ENCODE measurements around the gene ABITRAM. TPM values are rescaled to one million over a fixed set of nuclear protein-coding genes. Genes with fewer than 3 reads are reported as not detected.
"Not testable (repeated sequence)": the region's sequence is repeated elsewhere in the genome, so short reads cannot be mapped to it uniquely, and the experiment has no call there.

Gene ABITRAM, protein sequence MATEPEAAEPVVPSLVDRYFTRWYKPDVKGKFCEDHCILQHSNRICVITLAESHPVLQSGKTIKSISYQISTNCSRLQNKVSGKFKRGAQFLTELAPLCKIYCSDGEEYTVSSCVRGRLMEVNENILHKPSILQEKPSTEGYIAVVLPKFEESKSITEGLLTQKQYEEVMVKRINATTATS
- 16.0 TPM for total RNA-seq

DNA sequence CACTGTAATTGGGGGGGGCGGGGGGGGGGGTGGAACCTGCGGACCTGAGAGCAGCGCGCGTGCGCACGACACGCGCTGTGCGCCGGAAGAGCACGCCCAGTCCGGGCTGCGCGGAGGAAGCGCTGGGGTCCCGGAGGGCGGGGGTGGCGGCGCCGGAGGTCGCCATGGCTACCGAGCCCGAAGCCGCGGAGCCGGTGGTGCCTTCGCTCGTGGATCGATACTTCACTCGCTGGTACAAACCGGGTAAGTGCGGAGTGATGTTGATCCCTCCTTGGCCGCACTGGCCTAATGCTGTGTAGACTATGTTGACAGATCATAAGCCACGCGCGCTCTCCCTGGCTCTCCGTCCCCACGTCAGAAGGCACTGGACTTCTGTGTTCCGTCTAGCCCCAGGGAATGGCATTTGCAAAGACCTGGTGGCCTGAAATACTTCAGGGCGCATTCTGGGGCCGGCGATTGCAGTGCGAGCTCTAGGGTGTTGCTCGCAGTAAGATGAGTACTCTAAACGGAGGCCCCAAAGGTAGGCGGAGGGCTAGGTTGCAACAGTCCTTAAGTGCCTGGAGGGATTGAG is at the start of gene ABITRAM:
Gene ABITRAM, plus strand, starts transcription at position 78 of the 571 bp plus-strand sequence. Its CDS starts 87 bp downstream, at position 165.
- Histone ChIP-seq H3K36me3 (peaks cover 0 to under 1% of the 10 kb centered on the region in 2 donors), H3K4me3 (peak within 1 kb of the TSS; percentile 92 to 94), H3K9me3 (no peaks in the 10 kb centered on the region), H3K27ac (peak within 1 kb of the TSS; percentile 89), H3K27me3 (no peaks in the 10 kb centered on the region), H3K4me1 (peaks cover 26% of the 10 kb centered on the region)
- DNase-seq (ENCODE audit: extremely low spot score in 2 of 2), result peak in 1 of 2 donors; percentile 87
- intact Hi-C loops (cut with DNase I), result no loop called here
- peak in 1 of 2 donors; percentile 54 for TF ChIP-seq POLR2AphosphoS5 (IDR thresholded peaks at IDR 0.05; ENCODE audit: insufficient read depth in 1 of 2, low read depth in 1 of 2)
- TF ChIP-seq, protein P1, sequence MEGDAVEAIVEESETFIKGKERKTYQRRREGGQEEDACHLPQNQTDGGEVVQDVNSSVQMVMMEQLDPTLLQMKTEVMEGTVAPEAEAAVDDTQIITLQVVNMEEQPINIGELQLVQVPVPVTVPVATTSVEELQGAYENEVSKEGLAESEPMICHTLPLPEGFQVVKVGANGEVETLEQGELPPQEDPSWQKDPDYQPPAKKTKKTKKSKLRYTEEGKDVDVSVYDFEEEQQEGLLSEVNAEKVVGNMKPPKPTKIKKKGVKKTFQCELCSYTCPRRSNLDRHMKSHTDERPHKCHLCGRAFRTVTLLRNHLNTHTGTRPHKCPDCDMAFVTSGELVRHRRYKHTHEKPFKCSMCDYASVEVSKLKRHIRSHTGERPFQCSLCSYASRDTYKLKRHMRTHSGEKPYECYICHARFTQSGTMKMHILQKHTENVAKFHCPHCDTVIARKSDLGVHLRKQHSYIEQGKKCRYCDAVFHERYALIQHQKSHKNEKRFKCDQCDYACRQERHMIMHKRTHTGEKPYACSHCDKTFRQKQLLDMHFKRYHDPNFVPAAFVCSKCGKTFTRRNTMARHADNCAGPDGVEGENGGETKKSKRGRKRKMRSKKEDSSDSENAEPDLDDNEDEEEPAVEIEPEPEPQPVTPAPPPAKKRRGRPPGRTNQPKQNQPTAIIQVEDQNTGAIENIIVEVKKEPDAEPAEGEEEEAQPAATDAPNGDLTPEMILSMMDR (IDR thresholded peaks at IDR 0.05), result no peak
- TF ChIP-seq POLR2A (IDR thresholded peaks at IDR 0.05), result no peak

DNA sequence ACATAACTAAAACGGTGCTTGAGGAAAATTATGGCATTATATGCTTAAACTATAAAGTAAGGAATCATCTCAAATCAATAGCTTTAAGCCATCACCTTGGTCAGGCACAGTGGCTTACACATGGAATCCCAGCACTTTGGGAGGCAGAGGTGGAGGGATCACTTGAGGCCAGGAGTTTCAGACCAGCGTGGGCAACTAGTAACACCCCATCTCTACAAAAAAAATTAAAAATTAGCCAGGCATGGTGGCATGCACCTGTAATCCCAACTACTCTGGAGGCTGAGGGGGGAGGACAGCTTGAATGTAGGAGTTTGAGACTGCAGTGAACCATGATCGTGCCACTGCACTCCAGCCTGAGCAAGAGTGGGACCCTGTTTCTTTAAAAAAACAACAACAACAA is 49.5 kb upstream of the ABITRAM start:
- TF ChIP-seq POLR2AphosphoS5 (IDR thresholded peaks at IDR 0.05; ENCODE audit: insufficient read depth in 1 of 2, low read depth in 1 of 2), result no peak
- TF ChIP-seq, protein P1 (IDR thresholded peaks at IDR 0.05), result no peak
- TF ChIP-seq POLR2A (IDR thresholded peaks at IDR 0.05), result no peak
- DNase-seq (ENCODE audit: extremely low spot score in 2 of 2), result no peak
- intact Hi-C loops (cut with DNase I), result no loop called here
- H3K27ac ChIP-seq, result no peak overlapping the region
- no peaks in the 10 kb centered on the region for H3K4me1 ChIP-seq
- no peak overlapping the region for H3K4me3 ChIP-seq
- peaks cover 0 to 45% of the 10 kb centered on the region in 2 donors for H3K36me3 ChIP-seq
- no peaks in the 10 kb centered on the region for H3K27me3 ChIP-seq
- H3K9me3 ChIP-seq, result no peaks in the 10 kb centered on the region

DNA sequence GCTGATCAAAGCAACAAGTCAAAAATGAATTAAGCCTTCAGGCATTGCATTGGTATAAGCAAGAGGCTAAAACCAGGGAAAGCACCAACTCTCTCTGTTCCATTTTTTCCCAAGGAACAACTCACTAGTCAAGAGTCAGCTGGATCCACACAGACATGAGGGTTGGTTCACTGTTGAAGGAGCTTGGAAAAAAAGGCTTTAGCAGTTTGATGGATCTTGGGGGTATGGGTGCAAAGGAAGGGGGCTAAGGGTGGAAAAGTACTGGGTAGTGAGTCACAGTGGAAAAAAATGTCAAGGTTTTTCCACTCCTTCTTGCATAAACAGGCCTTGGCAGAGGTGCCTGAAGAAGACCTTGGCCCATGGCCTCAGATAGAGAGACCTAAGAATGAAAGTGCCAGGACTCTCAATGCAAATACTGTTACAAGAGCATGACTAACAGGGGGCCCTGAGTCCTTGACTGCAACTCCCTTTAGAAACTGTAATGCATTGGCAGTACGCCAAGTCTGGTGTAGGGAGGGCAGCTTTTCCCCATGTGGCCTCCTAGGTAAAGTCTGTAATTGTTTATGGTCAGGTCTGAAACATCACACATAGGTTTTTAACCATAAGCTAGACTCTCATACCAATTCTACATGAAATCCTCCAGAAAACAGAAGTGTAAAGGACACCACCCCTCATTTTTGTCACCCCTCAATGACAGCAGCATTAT is 48.4 kb upstream of the ABITRAM start:
- no peak overlapping the region for H3K4me3 ChIP-seq
- no peaks in the 10 kb centered on the region for H3K4me1 ChIP-seq
- no peaks in the 10 kb centered on the region for H3K27me3 ChIP-seq
- no peak for DNase-seq (ENCODE audit: extremely low spot score in 2 of 2)
- H3K27ac ChIP-seq, result no peak overlapping the region
- H3K9me3 ChIP-seq, result no peaks in the 10 kb centered on the region
- peaks cover 0 to 44% of the 10 kb centered on the region in 2 donors for H3K36me3 ChIP-seq
- intact Hi-C loops (cut with DNase I), result no loop called here
- TF ChIP-seq, protein P1 (IDR thresholded peaks at IDR 0.05), result no peak
- TF ChIP-seq POLR2A (IDR thresholded peaks at IDR 0.05) (no peak), POLR2AphosphoS5 (IDR thresholded peaks at IDR 0.05; ENCODE audit: insufficient read depth in 1 of 2, low read depth in 1 of 2) (no peak)

DNA sequence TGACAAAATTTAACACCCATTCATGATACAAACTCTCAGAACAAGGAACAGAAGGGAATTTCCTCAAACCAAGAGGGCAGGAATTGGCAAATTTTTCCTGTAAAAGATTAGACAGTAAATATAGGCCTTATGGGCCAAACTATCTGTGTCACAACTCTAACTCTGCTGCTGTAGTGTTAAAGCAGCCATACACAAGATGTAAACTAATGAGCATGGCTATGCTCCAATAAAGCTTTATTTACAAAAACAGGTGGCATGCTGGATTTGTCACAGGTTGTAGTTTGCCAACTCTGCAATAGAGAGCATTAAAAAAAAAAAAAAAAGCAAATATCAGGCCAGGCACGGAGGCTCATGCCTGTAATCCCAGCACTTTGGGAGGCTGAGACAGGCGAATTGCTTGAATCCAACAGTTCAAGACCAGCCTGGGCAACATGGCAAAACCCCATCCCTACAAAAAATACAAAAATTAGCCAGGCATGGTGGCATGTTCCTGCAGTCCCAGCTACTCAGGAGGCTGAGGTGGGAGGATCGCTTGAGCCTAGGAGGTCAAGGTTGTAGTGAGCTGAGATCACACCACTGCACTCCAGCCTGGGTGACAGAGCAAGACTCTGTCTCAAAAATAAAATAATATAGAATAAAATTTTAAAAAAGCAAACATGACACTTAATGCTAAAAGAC is 47.5 kb upstream of the ABITRAM start:
- intact Hi-C loops (cut with DNase I); H3K27me3 ChIP-seq; H3K9me3 ChIP-seq; DNase-seq (ENCODE audit: extremely low spot score in 2 of 2); H3K4me3 ChIP-seq; H3K4me1 ChIP-seq; H3K27ac ChIP-seq: not testable (repeated sequence)
- H3K36me3 ChIP-seq, result peaks cover 0 to 44% of the 10 kb centered on the region in 2 donors

DNA sequence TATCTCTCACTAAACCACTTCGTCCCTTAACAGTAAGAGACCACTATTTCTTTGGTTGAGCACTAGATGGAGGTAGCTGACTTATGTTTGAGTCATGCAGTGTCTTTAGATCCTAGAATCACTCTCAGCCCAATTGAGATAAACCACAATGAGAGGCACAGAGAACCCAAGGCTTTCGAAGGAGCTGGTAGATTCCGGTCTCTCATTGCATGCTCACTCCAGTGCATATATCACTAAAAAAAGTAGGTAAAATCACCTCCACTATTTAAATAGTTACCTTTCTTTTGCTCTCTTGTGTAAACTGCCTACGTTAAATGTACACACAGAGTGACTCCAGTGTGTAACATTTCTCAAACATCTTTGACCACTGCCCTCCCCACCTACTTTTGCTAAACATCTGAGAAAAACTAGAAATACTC is 44.5 kb upstream of the ABITRAM start:
- H3K27me3 ChIP-seq, result no peaks in the 10 kb centered on the region
- no peak for TF ChIP-seq POLR2A (IDR thresholded peaks at IDR 0.05)
- TF ChIP-seq POLR2AphosphoS5 (IDR thresholded peaks at IDR 0.05; ENCODE audit: insufficient read depth in 1 of 2, low read depth in 1 of 2), result no peak
- TF ChIP-seq, protein P1 (IDR thresholded peaks at IDR 0.05), result no peak
- DNase-seq (ENCODE audit: extremely low spot score in 2 of 2), result no peak
- no peaks in the 10 kb centered on the region for H3K9me3 ChIP-seq
- no peaks in the 10 kb centered on the region for H3K4me1 ChIP-seq
- H3K4me3 ChIP-seq, result no peak overlapping the region
- no peak overlapping the region for H3K27ac ChIP-seq
- intact Hi-C loops (cut with DNase I), result no loop called here
- H3K36me3 ChIP-seq, result peaks cover 0 to 64% of the 10 kb centered on the region in 2 donors
